Measurements from ENCODE around the gene P2RX6. TPM values are rescaled to one million over a fixed set of nuclear protein-coding genes. Genes with fewer than 3 reads are reported as not detected.
A peak's percentile ranks its signal among the peaks of the same experiment; 100 is the strongest.

P2RX6 gene
- total RNA-seq, 2 donors from 2014 or later: 4.6 to 5.5 TPM

DNA sequence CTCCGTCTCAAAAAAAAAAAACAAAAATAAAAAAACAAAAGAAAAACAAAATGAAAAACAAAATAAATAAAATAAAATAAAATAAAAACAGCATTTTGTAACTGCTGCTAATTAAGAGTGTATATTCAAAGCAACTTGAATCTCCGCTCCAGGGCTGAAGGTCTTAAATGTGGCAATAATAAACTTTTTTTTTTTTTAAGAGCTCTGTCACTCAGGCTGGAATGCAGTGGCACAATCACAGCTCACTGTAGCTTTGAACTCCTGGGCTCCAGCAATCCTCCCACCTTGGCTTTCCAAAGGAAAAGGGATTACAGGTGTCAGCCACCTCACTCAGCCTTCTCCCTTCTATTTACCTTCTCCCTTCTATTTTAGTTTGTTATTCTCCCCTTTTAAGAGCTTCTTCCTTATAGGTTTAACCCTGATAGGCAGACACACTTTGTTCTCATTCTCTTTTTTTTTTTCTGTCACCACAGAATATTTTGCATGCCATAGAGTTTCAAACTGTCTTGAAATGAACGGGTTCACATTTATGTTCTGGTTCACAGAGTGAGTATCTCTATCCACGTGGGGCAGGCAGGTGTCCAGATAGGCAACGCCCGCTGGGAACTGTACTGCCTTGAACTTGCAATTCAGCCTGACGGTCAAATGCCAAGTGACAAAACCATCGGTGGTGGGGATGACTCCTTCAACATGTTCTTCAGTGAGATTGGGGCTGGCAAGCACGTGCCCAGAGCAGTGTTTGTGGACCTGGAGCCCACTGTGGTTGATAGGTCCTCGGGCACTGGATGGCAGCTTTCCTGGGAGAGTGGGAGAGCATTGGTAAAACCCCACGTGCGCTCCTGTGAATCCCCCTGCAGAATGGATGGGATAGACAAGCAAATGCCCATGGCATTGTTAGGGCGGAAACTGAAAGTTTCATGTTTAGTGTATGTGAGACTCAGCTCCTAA lies 50.2 kb downstream of the P2RX6 start:
- Histone ChIP-seq H3K4me3 (no peak overlapping the region), H3K4me1 (replicated peaks) (no peaks in the 10 kb centered on the region), H3K27me3 (replicated peaks; ENCODE audit: insufficient read depth) (no peaks in the 10 kb centered on the region), H3K9me3 (no peaks in the 10 kb centered on the region), H3K27ac (no peak overlapping the region), H3K36me3 (no peaks in the 10 kb centered on the region)
- intact Hi-C loops (cut with DNase I): no loop called here
- no peak for DNase-seq (ENCODE audit: low spot score)
- 41% methylated on average over 13 of the region's 13 CpGs for WGBS
- TF ChIP-seq, protein P1, sequence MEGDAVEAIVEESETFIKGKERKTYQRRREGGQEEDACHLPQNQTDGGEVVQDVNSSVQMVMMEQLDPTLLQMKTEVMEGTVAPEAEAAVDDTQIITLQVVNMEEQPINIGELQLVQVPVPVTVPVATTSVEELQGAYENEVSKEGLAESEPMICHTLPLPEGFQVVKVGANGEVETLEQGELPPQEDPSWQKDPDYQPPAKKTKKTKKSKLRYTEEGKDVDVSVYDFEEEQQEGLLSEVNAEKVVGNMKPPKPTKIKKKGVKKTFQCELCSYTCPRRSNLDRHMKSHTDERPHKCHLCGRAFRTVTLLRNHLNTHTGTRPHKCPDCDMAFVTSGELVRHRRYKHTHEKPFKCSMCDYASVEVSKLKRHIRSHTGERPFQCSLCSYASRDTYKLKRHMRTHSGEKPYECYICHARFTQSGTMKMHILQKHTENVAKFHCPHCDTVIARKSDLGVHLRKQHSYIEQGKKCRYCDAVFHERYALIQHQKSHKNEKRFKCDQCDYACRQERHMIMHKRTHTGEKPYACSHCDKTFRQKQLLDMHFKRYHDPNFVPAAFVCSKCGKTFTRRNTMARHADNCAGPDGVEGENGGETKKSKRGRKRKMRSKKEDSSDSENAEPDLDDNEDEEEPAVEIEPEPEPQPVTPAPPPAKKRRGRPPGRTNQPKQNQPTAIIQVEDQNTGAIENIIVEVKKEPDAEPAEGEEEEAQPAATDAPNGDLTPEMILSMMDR (IDR thresholded peaks at IDR 0.05): no peak

DNA sequence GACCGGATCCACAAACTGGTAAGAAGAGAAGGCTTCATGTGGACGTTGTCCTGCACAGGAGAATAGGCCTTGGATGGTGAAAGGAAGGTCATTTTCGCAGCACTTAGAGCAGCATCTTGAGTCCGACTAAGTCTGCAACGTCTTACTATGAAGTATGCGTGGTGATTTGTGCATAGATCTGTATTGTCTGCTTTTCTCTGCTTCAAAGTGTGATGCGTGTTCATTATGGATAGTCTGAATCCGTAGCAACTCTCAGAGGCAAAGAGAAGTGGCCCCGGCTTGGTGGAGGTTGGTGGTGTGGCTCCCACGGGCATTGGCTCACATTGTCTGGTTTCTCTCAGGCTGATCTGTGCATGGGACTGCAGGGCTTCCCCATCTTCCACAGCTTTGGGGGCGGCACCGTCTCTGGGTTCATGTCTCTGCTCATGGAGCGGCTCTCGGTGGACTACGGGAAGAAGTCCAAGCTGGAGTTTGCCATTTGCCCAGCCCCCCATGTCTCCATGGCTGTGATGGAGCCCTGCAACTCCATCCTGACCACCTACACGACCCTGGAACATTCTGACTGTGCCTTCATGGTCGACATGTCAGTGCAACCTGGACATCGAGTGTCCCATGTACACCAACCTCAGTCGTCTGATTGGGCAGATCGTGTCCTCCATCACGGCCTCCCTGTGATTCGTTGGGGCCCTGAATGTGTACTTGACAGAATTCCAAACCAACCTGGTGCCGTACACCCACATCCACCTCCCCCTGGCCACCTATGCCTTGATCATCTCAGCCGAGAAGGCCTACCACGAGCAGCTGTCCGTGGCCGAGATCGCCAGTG lies 52.3 kb downstream of the P2RX6 start:
- Histone ChIP-seq H3K36me3 (no peaks in the 10 kb centered on the region), H3K27me3 (replicated peaks; ENCODE audit: insufficient read depth) (no peaks in the 10 kb centered on the region), H3K9me3 (no peaks in the 10 kb centered on the region), H3K27ac (no peak overlapping the region), H3K4me1 (replicated peaks) (no peaks in the 10 kb centered on the region), H3K4me3 (no peak overlapping the region)
- 95% methylated on average over 28 of the region's 28 CpGs for WGBS
- intact Hi-C loops (cut with DNase I): no loop called here
- DNase-seq (ENCODE audit: low spot score): no peak
- TF ChIP-seq POLR2A (IDR thresholded peaks at IDR 0.05): no peak
- TF ChIP-seq, protein P1 (IDR thresholded peaks at IDR 0.05): no peak
- TF ChIP-seq POLR2AphosphoS5 (IDR thresholded peaks at IDR 0.05): no peak

DNA sequence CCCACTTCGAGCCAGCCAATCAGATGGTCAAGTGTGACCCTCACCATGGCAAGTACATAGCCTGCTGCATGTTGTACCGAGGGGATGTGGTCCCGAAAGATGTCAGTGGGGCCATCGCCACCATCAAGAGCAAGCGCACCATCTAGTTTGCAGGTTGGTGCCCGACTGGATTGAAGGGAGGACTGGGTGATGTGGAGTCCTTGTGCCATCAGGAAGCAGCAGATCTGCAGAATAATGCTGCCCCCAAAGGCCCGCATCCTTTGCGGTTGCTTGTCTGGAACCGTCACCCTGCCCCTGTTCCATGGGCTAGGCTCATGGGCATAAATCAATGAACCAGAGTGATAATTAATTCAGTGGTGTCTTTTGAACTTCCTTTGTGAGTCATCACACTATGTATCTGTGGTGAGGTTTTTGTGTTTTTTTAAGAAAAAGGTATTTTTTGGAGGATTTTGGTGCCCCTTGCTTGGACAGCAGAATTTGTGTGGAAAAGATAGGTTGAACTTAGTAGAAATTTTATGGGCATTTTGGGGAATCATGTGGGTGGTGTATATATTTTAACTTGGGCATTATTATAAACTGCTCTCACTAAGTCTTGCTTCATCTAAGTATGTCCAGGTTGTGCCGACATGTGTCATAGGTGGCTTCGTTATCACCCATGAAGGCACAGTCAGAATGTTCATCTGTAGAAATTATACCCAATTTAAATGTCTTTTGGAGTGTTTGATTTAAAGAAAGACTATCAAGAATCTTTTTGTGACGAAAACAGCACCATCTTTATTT lies 53.1 kb downstream of the P2RX6 start:
- H3K36me3 ChIP-seq: no peaks in the 10 kb centered on the region
- no peaks in the 10 kb centered on the region for H3K9me3 ChIP-seq
- no peaks in the 10 kb centered on the region for H3K27me3 ChIP-seq (replicated peaks; ENCODE audit: insufficient read depth)
- H3K4me3 ChIP-seq: no peak overlapping the region
- intact Hi-C loops (cut with DNase I): no loop called here
- no peaks in the 10 kb centered on the region for H3K4me1 ChIP-seq (replicated peaks)
- no peak for DNase-seq (ENCODE audit: low spot score)
- WGBS: 94% methylated on average over 12 of the region's 12 CpGs
- TF ChIP-seq POLR2A (IDR thresholded peaks at IDR 0.05) (no peak), POLR2AphosphoS5 (IDR thresholded peaks at IDR 0.05) (no peak)
- TF ChIP-seq, protein P1 (IDR thresholded peaks at IDR 0.05): no peak
- no peak overlapping the region for H3K27ac ChIP-seq

DNA sequence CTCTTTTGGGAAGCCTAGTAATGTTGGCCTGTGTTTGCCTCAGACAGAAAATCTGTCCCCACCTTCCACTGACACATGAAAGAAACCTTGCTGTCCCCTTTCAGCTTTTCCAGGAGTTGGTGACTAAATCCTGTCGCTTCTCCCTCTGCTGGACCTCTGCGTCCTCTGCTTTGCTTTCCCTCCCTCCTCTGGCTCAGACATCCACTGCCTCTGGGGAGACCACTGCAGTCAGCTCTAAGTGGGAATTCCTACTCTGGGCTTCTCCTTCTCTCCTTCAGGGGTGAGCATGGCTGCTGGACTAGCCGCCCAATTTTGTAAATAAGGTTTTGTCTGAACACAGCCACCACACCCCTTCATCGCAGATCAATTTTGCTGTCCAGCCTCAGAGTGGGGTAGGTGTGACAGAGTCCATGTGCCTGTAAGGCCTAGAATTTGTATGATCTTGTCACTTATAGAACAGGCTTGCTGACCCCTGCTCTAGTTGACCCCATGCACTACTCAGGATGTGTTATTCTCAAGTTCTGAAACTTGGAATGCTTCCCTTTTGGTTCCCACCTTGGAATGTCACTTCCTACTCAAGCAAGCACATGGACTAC lies 53.8 kb downstream of the P2RX6 start:
- H3K4me3 ChIP-seq: no peak overlapping the region
- TF ChIP-seq POLR2AphosphoS5 (IDR thresholded peaks at IDR 0.05) (no peak), POLR2A (IDR thresholded peaks at IDR 0.05) (no peak)
- TF ChIP-seq, protein P1 (IDR thresholded peaks at IDR 0.05): no peak
- H3K27me3 ChIP-seq (replicated peaks; ENCODE audit: insufficient read depth): no peaks in the 10 kb centered on the region
- intact Hi-C loops (cut with DNase I): no loop called here
- DNase-seq (ENCODE audit: low spot score): no peak
- H3K4me1 ChIP-seq (replicated peaks): no peaks in the 10 kb centered on the region
- H3K9me3 ChIP-seq: no peaks in the 10 kb centered on the region
- WGBS: 76% methylated on average over 4 of the region's 4 CpGs
- peak overlapping the region in 1 of 2 donors; percentile 13 for H3K27ac ChIP-seq
- no peaks in the 10 kb centered on the region for H3K36me3 ChIP-seq
